KOPT-K1 (cell line): ENCODE measurements around the gene KCNG4.

Experiments used
- H3K27ac ChIP-seq: fragments of 200-600 bp; sonication (generic); 2 replicates; pipeline ENCODE4 v1.5.1; 2016; ENCODE audit warnings: antibody characterized with exemption, mild to moderate bottlenecking, low read depth, low read length; ENCODE audit not compliant: poor library complexity, severe bottlenecking
- H3K36me3 ChIP-seq: fragments of 200-600 bp; sonication (generic); 2 replicates; pipeline ENCODE4 v1.5.1; 2017; ENCODE audit warnings: antibody characterized with exemption, mild to moderate bottlenecking, low read length, moderate library complexity; ENCODE audit not compliant: insufficient read depth
- H3K9me3 ChIP-seq: fragments of 200-600 bp; sonication (generic); 2 replicates; pipeline ENCODE4 v1.5.1; 2017; ENCODE audit warnings: antibody characterized with exemption, low read length, mild to moderate bottlenecking; ENCODE audit not compliant: insufficient read depth, poor library complexity, severe bottlenecking

KCNG4 gene, protein sequence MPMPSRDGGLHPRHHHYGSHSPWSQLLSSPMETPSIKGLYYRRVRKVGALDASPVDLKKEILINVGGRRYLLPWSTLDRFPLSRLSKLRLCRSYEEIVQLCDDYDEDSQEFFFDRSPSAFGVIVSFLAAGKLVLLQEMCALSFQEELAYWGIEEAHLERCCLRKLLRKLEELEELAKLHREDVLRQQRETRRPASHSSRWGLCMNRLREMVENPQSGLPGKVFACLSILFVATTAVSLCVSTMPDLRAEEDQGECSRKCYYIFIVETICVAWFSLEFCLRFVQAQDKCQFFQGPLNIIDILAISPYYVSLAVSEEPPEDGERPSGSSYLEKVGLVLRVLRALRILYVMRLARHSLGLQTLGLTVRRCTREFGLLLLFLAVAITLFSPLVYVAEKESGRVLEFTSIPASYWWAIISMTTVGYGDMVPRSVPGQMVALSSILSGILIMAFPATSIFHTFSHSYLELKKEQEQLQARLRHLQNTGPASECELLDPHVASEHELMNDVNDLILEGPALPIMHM

DNA sequence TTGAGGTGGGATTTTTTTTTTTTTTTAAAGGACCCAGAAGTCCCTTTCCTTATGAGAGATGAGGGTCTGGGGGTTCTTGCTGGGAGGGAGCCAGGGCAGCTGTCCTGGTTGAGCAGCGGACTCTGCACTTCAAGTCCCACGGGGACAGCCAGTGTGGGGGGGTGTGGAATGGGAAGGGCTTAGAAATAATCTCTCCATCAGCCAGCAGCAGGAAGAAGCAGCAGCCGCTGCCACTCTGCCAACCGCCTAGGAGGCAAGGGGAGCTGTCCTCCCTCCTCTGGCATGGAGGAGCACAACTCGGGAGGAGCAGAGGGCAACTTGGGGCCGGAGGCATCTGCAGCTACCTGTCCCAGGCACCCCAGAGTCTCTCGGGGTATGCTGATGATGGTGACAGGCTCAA is at the start of gene KCNG4:
KCNG4 (minus strand) TSS at position 104 of the 400 bp plus-strand sequence. CDS start 2,527 bp downstream, outside the sequence.
- H3K27ac ChIP-seq: no peak within 1 kb of the TSS
- no peaks in the 10 kb centered on the region for H3K9me3 ChIP-seq
- H3K36me3 ChIP-seq: no peaks in the 10 kb centered on the region

- H3K9me3 ChIP-seq: no peaks in the 10 kb centered on the region
- no peaks in the 10 kb centered on the region for H3K36me3 ChIP-seq
- H3K27ac ChIP-seq: no peak overlapping the region
Observed at GRCh38 chr16:84288902-84289301, 49.1 kb upstream of the KCNG4 start.

DNA sequence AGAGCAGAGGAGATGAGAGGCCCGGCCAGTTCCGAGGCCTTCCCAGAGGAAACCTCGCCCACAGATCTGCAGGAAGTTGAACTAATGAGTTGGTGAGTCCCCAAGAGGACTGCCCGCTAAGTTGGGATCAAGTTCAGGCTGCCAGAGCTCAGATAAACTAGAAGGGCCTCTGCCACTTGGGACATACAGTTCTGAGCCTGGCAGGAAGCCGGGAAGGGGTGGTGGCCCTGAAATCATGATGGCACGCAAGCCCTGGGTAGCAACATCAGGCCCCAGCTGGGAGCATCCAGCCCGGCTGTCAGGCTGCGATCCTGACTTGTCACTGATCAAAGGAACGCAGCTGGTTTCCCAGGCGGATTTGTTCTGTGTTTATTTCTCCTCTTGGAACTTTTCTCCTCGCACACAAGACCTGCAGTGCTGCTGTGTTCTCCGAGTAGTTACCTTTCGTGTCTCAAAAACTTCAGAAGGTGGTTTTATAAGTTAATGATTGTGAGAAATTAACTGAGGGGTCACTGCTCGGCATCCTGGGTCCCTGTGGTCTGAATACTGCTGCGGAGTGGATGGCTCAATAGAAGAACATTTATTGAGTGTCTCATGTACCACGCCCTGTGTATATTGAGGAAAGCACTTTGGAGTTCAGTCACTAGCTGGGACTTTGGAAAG is 46.9 kb upstream of the KCNG4 start:
- Histone ChIP-seq H3K27ac (no peak overlapping the region), H3K9me3 (no peaks in the 10 kb centered on the region)

DNA sequence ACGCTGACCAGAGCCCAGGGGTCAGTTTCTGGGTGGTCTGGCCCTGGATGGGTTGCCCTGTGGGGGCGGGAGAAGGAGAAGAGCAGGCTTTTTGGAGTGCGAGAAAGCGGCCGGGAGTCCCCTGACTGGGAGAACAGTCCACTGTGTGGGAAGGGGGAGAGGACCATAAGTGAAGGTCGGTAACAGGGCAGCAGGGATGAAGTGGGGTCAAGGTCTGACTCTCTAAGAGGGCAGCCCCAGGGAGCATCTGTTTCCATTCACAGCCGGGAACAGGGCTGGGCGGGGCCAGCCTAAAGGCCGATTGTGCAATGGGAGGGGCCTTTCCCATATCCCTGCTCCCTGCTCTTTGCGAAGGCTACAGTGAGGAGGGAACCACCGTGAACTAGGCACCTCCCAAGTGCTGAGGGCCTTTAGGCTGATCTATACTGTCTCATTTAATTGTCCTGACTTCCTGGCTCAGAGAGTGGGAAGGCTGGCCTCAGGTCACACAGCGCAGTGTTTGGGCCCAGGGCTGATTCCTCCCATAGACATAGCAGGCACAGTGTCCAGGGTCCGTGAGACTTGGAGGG is 44.4 kb upstream of the KCNG4 start:
- Histone ChIP-seq H3K9me3 (no peaks in the 10 kb centered on the region), H3K27ac (no peak overlapping the region), H3K36me3 (no peaks in the 10 kb centered on the region)

More for the DNA sequence above, 46.9 kb upstream of the KCNG4 start:
- H3K36me3 ChIP-seq: no peaks in the 10 kb centered on the region

GRCh38 chr16:84283314-84284153 is 43.7 kb upstream of the KCNG4 start:
- Histone ChIP-seq H3K9me3 (no peaks in the 10 kb centered on the region), H3K27ac (no peak overlapping the region), H3K36me3 (no peaks in the 10 kb centered on the region)

GRCh38 chr16:84282533-84282932 is 42.7 kb upstream of the KCNG4 start:
- H3K27ac ChIP-seq: no peak overlapping the region
- no peaks in the 10 kb centered on the region for H3K9me3 ChIP-seq
- H3K36me3 ChIP-seq: no peaks in the 10 kb centered on the region

- Histone ChIP-seq H3K36me3 (no peaks in the 10 kb centered on the region), H3K9me3 (no peaks in the 10 kb centered on the region), H3K27ac (no peak overlapping the region)
Observed at GRCh38 chr16:84281074-84281473, 41.3 kb upstream of the KCNG4 start.

DNA sequence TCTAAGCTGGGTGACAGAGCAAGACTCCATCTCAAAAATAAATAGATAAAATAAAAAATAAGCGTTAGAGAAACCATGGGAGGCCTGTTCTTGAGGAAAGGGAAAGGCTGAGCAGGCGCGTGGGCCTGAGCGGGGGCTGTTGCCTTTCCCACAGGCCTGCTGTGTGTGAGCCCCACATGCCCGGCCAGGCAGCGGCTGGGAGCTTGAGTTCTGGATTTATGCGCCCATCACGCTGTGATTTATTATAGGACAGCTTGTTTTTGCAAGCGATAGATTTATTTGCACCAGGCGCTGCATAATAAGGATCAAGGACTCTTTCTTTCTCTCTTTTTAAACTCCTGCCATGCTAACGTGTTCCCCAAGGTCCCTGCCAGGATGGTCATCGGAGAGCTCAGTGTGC is 40.1 kb upstream of the KCNG4 start:
- Histone ChIP-seq H3K9me3 (no peaks in the 10 kb centered on the region), H3K36me3 (no peaks in the 10 kb centered on the region), H3K27ac (no peak overlapping the region)

DNA sequence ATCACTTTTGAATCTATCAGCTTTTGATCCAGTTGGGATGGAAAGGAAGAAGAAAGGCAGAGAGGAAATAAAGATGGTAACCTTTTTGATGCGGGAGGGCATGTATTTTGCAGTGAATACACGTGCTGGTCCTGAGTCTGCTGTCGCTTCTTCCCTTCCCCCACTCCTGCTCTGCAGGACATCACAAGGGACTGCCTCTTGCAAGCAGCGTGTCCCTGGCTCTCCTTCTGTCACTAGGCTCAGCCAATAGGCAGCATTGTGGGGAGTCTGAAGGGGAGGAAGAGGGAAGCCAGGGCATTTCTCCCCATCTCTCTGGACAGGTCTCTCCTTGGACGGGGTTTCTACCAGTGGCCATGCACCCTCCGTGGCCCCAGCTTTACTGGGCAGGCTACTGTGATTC is 39.2 kb upstream of the KCNG4 start:
- H3K36me3 ChIP-seq: no peaks in the 10 kb centered on the region
- H3K27ac ChIP-seq: no peak overlapping the region
- H3K9me3 ChIP-seq: no peaks in the 10 kb centered on the region

GRCh38 chr16:84278333-84278732 is 38.5 kb upstream of the KCNG4 start:
- H3K27ac ChIP-seq: no peak overlapping the region
- H3K9me3 ChIP-seq: no peaks in the 10 kb centered on the region
- no peaks in the 10 kb centered on the region for H3K36me3 ChIP-seq

GRCh38 chr16:84277244-84277823 is 37.5 kb upstream of the KCNG4 start:
- no peaks in the 10 kb centered on the region for H3K36me3 ChIP-seq
- no peak overlapping the region for H3K27ac ChIP-seq
- H3K9me3 ChIP-seq: no peaks in the 10 kb centered on the region

GRCh38 chr16:84275585-84276151 is 35.9 kb upstream of the KCNG4 start:
- Histone ChIP-seq H3K9me3 (no peaks in the 10 kb centered on the region), H3K27ac (no peak overlapping the region), H3K36me3 (no peaks in the 10 kb centered on the region)

- Histone ChIP-seq H3K27ac (no peak overlapping the region), H3K36me3 (no peaks in the 10 kb centered on the region), H3K9me3 (no peaks in the 10 kb centered on the region)
Observed at GRCh38 chr16:84274515-84274914, 34.7 kb upstream of the KCNG4 start.

GRCh38 chr16:84272740-84273320 is 33.0 kb upstream of the KCNG4 start:
- H3K36me3 ChIP-seq: no peaks in the 10 kb centered on the region

More at GRCh38 chr16:84272740-84273320, 33.0 kb upstream of the KCNG4 start:
- Histone ChIP-seq H3K27ac (no peak overlapping the region), H3K9me3 (no peaks in the 10 kb centered on the region)
